A549 (cell line): ENCODE results near the gene IRX4. TPM values are rescaled to one million over a fixed set of nuclear protein-coding genes. Genes with fewer than 3 reads are reported as not detected.

Experiments
- ATAC-seq, 2 experiments: fragments of 200-7000 bp in 1 of 2; fragments of >200 bp in 1 of 2; cut with Nextera tagmentation in 1 of 2; cut with Tn5 transposase in 1 of 2; 3 replicates each; pipeline versions ENCODE4 v1.8.0 to v1.9.1; 2018 to 2020; ENCODE audit warnings: mild to moderate bottlenecking in 1 of 2, moderate library complexity in 1 of 2
- CTCF ChIA-PET: fragments of 300-600 bp; sonication (Branson Sonifier 250); formaldehyde crosslinking; extraction: SDS; loops from one replicate; lab custom pipeline; 2021; ENCODE audit warnings: antibody characterized with exemption, inconsistent platforms; lab: Yijun Ruan, JAX
- POLR2A ChIA-PET: fragments of 350-600 bp; formaldehyde crosslinking; extraction: SDS; loops from one replicate; lab custom pipeline; 2021; ENCODE audit warnings: antibody characterized with exemption, inconsistent platforms; lab: Yijun Ruan, JAX
- DNase-seq, 2 experiments: peaks; one replicate each; pipeline versions ENCODE4 v3.0.0 to v3.0.0-alpha.2; 2011 to 2016; ENCODE audit warnings: low read depth in 1 of 2, low spot score in 1 of 2
- FAIRE-seq: peaks from 2 replicates; lab custom pipeline; 2011; peaks lifted over from hg19 to GRCh38; lab: Jason Lieb, UNC
- H3K27ac ChIP-seq, 2 experiments: fragments of >200 bp; sonication (Bioruptor Twin); formaldehyde crosslinking; 3 replicates each; pipeline ENCODE4 v1.5.1; 2016 to 2017
- H3K4me1 ChIP-seq: fragments of >200 bp; sonication (Bioruptor Twin); formaldehyde crosslinking; 3 replicates; pipeline ENCODE4 v1.6.1; 2016
- H3K4me2 ChIP-seq: fragments of >200 bp; sonication (Bioruptor Twin); formaldehyde crosslinking; 3 replicates; pipeline ENCODE4 v1.6.1; 2016
- H3K4me3 ChIP-seq: fragments of >200 bp; sonication (Bioruptor Twin); formaldehyde crosslinking; 3 replicates; pipeline ENCODE4 v1.5.1; 2016
- H3K9me3 ChIP-seq: fragments of >200 bp; sonication (Bioruptor Twin); formaldehyde crosslinking; 3 replicates; pipeline ENCODE4 v1.6.1; 2016
- CEBPB ChIP-seq, 2 experiments: fragments of >200 bp in 1 of 2; sonication (Bioruptor Twin) in 1 of 2; formaldehyde crosslinking in 1 of 2; IDR thresholded peaks; 2 replicates each; pipeline ENCODE4 v1.6.1; 2012 to 2016
- EHF ChIP-seq: fragments of 250-450 bp; sonication (Bioruptor Pico); IDR thresholded peaks from 2 replicates; pipeline ENCODE4 v1.5.0; 2020; ENCODE audit warnings: mild to moderate bottlenecking
- EHMT2 ChIP-seq: fragments of 200-600 bp; sonication (generic); IDR thresholded peaks from 2 replicates; pipeline ENCODE4 v1.6.1; 2016; ENCODE audit warnings: antibody characterized with exemption, low read depth, mild to moderate bottlenecking, moderate library complexity
- ELK1 ChIP-seq: fragments of 150-350 bp; IDR thresholded peaks from 2 replicates; pipeline ENCODE4 v1.6.1; 2014; ENCODE audit warnings: low read depth, mild to moderate bottlenecking, low read length
- ESRRA ChIP-seq: fragments of 150-350 bp; IDR thresholded peaks from 2 replicates; pipeline ENCODE4 v1.6.1; 2014; ENCODE audit warnings: mild to moderate bottlenecking, low read length, borderline replicate concordance
- FOSL2 ChIP-seq, 2 experiments: fragments of 450-650 bp in 1 of 2; fragments of >200 bp in 1 of 2; sonication (Bioruptor Twin) in 1 of 2; formaldehyde crosslinking; IDR thresholded peaks; 2 replicates each; pipeline versions ENCODE4 v1.5.0 to v1.6.1; 2016 to 2020; ENCODE audit warnings: mild to moderate bottlenecking in 1 of 2, moderate library complexity in 1 of 2
- FOXS1 ChIP-seq: fragments of 250-450 bp; sonication (Bioruptor Pico); IDR thresholded peaks from 2 replicates; pipeline ENCODE4 v1.5.0; 2020; ENCODE audit warnings: mild to moderate bottlenecking, moderate library complexity
- HDAC2 ChIP-seq: fragments of 200-600 bp; sonication (generic); IDR thresholded peaks from 2 replicates; pipeline ENCODE4 v1.6.1; 2016
- HOXB5 ChIP-seq: fragments of 250-450 bp; sonication (Bioruptor Pico); IDR thresholded peaks from 2 replicates; pipeline ENCODE4 v1.5.0; 2020; ENCODE audit warnings: mild to moderate bottlenecking, moderate library complexity
- JUN ChIP-seq, 2 experiments: fragments of >200 bp; sonication (Bioruptor Twin); formaldehyde crosslinking; IDR thresholded peaks; 2 replicates in 1 of 2; 3 replicates in 1 of 2; pipeline ENCODE4 v1.6.1; 2016 to 2017
- KDM5A ChIP-seq: fragments of 200-600 bp; sonication (generic); IDR thresholded peaks from 2 replicates; pipeline ENCODE4 v1.6.1; 2016; ENCODE audit warnings: antibody characterized with exemption, mild to moderate bottlenecking
- MAFK ChIP-seq: fragments of 450-650 bp; IDR thresholded peaks from 2 replicates; pipeline ENCODE4 v1.6.1; 2014; ENCODE audit not compliant: partially characterized antibody
- MYC ChIP-seq: IDR thresholded peaks from 2 replicates; pipeline ENCODE4 v1.6.1; 2012; ENCODE audit warnings: mild to moderate bottlenecking, inconsistent platforms, low read length, improper control_type of control experiment, borderline replicate concordance
- NFE2L2 ChIP-seq: fragments of 150-350 bp; conservative IDR thresholded peaks from 2 replicates; pipeline ENCODE4 v1.6.1; 2014; ENCODE audit warnings: low read length
- POLR2A ChIP-seq: IDR thresholded peaks from 2 replicates; pipeline ENCODE4 v1.6.1; 2012; ENCODE audit warnings: mild to moderate bottlenecking, low read length
- POLR2AphosphoS2 ChIP-seq: conservative IDR thresholded peaks from 2 replicates; pipeline ENCODE4 v1.6.1; 2012; ENCODE audit warnings: low read length, improper control_type of control experiment, inconsistent platforms
- RAD21 ChIP-seq, 2 experiments: fragments of >200 bp in 1 of 2; sonication (Bioruptor Twin) in 1 of 2; formaldehyde crosslinking in 1 of 2; IDR thresholded peaks in 1 of 2; conservative IDR thresholded peaks in 1 of 2; 2 replicates in 1 of 2; 3 replicates in 1 of 2; pipeline ENCODE4 v1.6.1; 2012 to 2018; ENCODE audit warnings: inconsistent platforms in 1 of 2
- REST ChIP-seq: fragments of 200-600 bp; sonication (generic); IDR thresholded peaks from 2 replicates; pipeline ENCODE4 v1.6.1; 2016; ENCODE audit warnings: antibody characterized with exemption, mild to moderate bottlenecking, moderate library complexity
- SMC3 ChIP-seq: fragments of >200 bp; sonication (Bioruptor Twin); formaldehyde crosslinking; IDR thresholded peaks from 3 replicates; pipeline ENCODE4 v1.6.1; 2018; ENCODE audit warnings: inconsistent platforms
- SREBF2 ChIP-seq: fragments of 450-650 bp; IDR thresholded peaks from 2 replicates; pipeline ENCODE4 v1.6.1; 2014; ENCODE audit warnings: mild to moderate bottlenecking, moderate library complexity
- TP53 ChIP-seq: fragments of 250-450 bp; sonication (Bioruptor Pico); IDR thresholded peaks from 2 replicates; pipeline ENCODE4 v1.5.0; 2021; ENCODE audit warnings: mild to moderate bottlenecking, moderate library complexity
- ZC3H11A ChIP-seq: fragments of 450-650 bp; IDR thresholded peaks from 2 replicates; pipeline ENCODE4 v1.6.1; 2014; ENCODE audit warnings: antibody characterized with exemption, mild to moderate bottlenecking
- ZSCAN20 ChIP-seq: fragments of 250-450 bp; sonication (Bioruptor Pico); IDR thresholded peaks from 2 replicates; pipeline ENCODE4 v1.8.0; 2022; ENCODE audit warnings: mild to moderate bottlenecking, moderate library complexity
- WGBS: methylation state at CpG from one replicate; pipeline ENCODE4 v1.1.6; 2017; ENCODE audit errors: missing lambda C conversion rate; 5-methylcytosine and 5-hydroxymethylcytosine counted together
- polyA plus RNA-seq, 4 experiments: library from polyadenylated mRNA; depleted of rRNA in 3 of 4; stranded (reverse); fragments of >200 nt; fragmentation: RNase III in 1 of 4; extraction: RNeasy Plus Mini Kit Qiagen cat#74134 plus additional on column Dnase treatment in 1 of 4; gene quantifications; 2 replicates in 3 of 4; 3 replicates in 1 of 4; pipeline ENCODE4 v1.2.3, GENCODE V29; 2011 to 2017
- TF ChIP-seq, protein P1 (sequence below): IDR thresholded peaks from 2 replicates; pipeline ENCODE4 v1.6.1; 2012; ENCODE audit warnings: low read depth, borderline replicate concordance
- TF ChIP-seq, protein P2 (sequence below): IDR thresholded peaks from 2 replicates; pipeline ENCODE4 v1.6.1; 2012
- TF ChIP-seq, protein P3 (sequence below): fragments of 250-450 bp; sonication (Bioruptor Pico); IDR thresholded peaks from 2 replicates; pipeline ENCODE4 v1.5.0; 2021; ENCODE audit warnings: mild to moderate bottlenecking, moderate library complexity, borderline replicate concordance
- TF ChIP-seq, protein P4 (sequence below): fragments of >200 bp; sonication (Bioruptor Twin); formaldehyde crosslinking; IDR thresholded peaks from 2 replicates; pipeline ENCODE4 v1.6.1; 2016

IRX4 gene
- polyA plus RNA-seq, 2 of the 4 experiments (the other 2 are of a cell fraction): 0.04 to 0.06 TPM

GRCh38 chr5:1858436-1858835 lies 24.3 kb downstream of the IRX4 start:
- Histone ChIP-seq H3K4me1 (no peaks in the 10 kb centered on the region), H3K27ac (no peak overlapping the region), H3K4me2 (no peak overlapping the region), H3K4me3 (no peak overlapping the region), H3K9me3 (no peaks in the 10 kb centered on the region)
- no peak for DNase-seq
- TF ChIP-seq POLR2AphosphoS2: no peak
- no peak for TF ChIP-seq JUN (IDR thresholded peaks at IDR 0.05)
- TF ChIP-seq ZC3H11A: no peak
- TF ChIP-seq EHF (CRISPR knock-in tag): no peak
- no peak for TF ChIP-seq SREBF2
- no peak for TF ChIP-seq ELK1
- TF ChIP-seq EHMT2: no peak
- no peak for TF ChIP-seq TP53 (CRISPR knock-in tag)
- TF ChIP-seq HDAC2: no peak
- no peak for TF ChIP-seq ESRRA
- TF ChIP-seq, protein P1, sequence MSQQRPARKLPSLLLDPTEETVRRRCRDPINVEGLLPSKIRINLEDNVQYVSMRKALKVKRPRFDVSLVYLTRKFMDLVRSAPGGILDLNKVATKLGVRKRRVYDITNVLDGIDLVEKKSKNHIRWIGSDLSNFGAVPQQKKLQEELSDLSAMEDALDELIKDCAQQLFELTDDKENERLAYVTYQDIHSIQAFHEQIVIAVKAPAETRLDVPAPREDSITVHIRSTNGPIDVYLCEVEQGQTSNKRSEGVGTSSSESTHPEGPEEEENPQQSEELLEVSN: no peak
- TF ChIP-seq NFE2L2: no peak
- TF ChIP-seq, protein P2, sequence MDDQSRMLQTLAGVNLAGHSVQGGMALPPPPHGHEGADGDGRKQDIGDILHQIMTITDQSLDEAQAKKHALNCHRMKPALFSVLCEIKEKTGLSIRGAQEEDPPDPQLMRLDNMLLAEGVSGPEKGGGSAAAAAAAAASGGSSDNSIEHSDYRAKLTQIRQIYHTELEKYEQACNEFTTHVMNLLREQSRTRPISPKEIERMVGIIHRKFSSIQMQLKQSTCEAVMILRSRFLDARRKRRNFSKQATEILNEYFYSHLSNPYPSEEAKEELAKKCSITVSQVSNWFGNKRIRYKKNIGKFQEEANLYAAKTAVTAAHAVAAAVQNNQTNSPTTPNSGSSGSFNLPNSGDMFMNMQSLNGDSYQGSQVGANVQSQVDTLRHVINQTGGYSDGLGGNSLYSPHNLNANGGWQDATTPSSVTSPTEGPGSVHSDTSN: no peak
- no peak for TF ChIP-seq MYC
- ChIA-PET CTCF (no interaction called here), POLR2A (no interaction called here)
- WGBS: 73% methylated on average over 13 of the region's 16 CpGs
- FAIRE-seq: no peak
- ATAC-seq: no peak

DNA sequence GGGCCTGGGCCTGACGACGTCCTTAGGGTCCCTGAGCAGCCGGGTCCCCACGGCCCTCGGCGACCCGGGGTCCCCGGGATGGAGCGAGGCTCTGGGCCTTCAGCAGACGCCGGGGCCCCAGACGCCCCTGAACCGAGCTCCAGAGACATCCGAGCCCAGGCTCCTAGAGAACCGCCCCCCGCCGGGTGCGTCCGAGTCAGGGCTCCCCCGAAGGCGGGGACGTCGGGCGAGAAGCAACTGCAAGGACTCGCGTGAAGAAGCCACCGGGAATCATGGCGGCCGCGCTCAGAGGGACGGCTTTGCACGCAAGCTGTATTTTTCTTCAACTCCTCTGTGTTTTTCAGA lies 25.5 kb downstream of the IRX4 start:
- POLR2A ChIA-PET: no interaction called here

More for the DNA sequence above, 25.5 kb downstream of the IRX4 start:
- H3K4me1 ChIP-seq: no peaks in the 10 kb centered on the region
- 88% methylated on average over 14 of the region's 32 CpGs for WGBS
- no peak for DNase-seq
- H3K9me3 ChIP-seq: no peaks in the 10 kb centered on the region
- H3K27ac ChIP-seq: no peak overlapping the region
- CTCF ChIA-PET: no interaction called here
- H3K4me2 ChIP-seq: no peak overlapping the region
- no peak for FAIRE-seq
- ATAC-seq: no peak
- TF ChIP-seq, protein P2: no peak
- no peak for TF ChIP-seq POLR2A
- no peak for TF ChIP-seq CEBPB (IDR thresholded peaks at IDR 0.05)
- TF ChIP-seq, protein P3, sequence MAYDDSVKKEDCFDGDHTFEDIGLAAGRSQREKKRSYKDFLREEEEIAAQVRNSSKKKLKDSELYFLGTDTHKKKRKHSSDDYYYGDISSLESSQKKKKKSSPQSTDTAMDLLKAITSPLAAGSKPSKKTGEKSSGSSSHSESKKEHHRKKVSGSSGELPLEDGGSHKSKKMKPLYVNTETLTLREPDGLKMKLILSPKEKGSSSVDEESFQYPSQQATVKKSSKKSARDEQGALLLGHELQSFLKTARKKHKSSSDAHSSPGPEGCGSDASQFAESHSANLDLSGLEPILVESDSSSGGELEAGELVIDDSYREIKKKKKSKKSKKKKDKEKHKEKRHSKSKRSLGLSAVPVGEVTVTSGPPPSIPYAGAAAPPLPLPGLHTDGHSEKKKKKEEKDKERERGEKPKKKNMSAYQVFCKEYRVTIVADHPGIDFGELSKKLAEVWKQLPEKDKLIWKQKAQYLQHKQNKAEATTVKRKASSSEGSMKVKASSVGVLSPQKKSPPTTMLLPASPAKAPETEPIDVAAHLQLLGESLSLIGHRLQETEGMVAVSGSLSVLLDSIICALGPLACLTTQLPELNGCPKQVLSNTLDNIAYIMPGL: no peak
- no peak for TF ChIP-seq EHF (CRISPR knock-in tag)
- TF ChIP-seq SMC3: no peak
- no peak for TF ChIP-seq FOXS1 (CRISPR knock-in tag)
- TF ChIP-seq, protein P4, sequence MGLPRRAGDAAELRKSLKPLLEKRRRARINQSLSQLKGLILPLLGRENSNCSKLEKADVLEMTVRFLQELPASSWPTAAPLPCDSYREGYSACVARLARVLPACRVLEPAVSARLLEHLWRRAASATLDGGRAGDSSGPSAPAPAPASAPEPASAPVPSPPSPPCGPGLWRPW: no peak
- TF ChIP-seq FOSL2 (IDR thresholded peaks at IDR 0.05): no peak
- TF ChIP-seq FOSL2 (CRISPR knock-in tag; IDR thresholded peaks at IDR 0.05): no peak
- no peak for TF ChIP-seq RAD21 (conservative IDR thresholded peaks at IDR 0.05 in 1 of 2, IDR thresholded peaks at IDR 0.05 in 1 of 2)
- no peak for TF ChIP-seq MAFK
- no peak for TF ChIP-seq ZSCAN20 (CRISPR knock-in tag)
- no peak for TF ChIP-seq HOXB5 (CRISPR knock-in tag)
- TF ChIP-seq KDM5A: no peak
- no peak for TF ChIP-seq REST
- TF ChIP-seq POLR2AphosphoS2: no peak
- TF ChIP-seq, all 56 proteins: peak for 0
- no peak overlapping the region for H3K4me3 ChIP-seq
